Measurements from ENCODE around the gene TRIOBP.
"Not testable (repeated sequence)": the region's sequence is repeated elsewhere in the genome, so short reads cannot be mapped to it uniquely, and the experiment has no call there.

The TRIOBP gene

GRCh38 chr22:37696657-37697537, at the start of gene TRIOBP:
TRIOBP (plus strand) TSS chr22:37697048; CDS start chr22:37701366, 4,318 bp downstream.
- DNase-seq: no peak

DNA sequence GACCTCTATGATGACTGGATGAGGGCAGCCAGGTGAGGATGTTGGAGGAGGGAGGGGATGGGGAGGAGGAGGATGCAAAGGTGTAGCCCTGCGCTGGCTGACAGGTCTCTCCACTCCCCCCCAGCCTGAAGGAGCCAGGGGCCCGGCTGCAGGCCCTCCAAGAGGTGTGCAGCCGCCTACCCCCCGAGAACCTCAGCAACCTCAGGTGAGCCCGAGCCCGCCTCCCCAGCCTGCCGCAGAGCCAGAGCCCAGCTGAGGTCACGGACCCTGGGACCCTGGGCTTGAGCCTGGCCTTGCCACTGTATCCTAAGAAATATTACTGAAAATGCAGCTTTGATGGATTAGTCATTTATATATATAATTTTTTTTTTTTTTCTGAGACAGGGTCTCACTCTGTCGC, 49.5 kb upstream of the TRIOBP start:
- DNase-seq: no peak

- DNase-seq: no peak
Observed at GRCh38 chr22:37647928-37648327, 48.9 kb upstream of the TRIOBP start.

DNA sequence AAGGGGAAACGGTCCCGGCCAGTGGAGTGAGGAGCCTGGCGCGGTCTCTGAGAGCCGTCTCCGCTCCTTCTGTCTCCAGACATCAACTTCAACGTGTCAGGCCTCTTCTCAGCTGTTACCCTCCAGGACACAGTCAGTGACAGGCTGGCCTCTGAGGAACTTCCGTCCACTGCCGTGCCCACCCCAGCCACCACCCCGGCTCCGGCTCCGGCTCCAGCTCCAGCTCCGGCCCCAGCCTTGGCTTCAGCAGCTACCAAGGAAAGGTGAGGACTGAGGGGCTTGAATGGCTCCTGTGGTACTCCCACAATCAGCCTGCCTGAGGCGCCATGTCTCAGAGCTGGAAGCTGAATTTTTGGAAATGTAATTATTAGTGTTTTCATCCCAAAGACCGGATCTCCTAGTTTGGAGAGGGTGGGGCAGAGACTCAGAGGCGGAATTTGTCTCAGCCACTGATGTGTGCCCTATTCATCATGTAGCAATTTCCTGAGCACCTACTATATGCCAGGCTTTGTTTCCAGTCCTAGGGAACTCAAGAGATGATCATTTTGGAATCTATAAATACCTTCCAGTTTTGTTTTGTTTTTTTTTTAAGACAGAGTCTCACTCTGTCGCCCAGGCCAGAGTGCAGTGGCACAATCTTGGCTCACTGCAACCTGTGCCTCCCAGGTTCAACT, 46.2 kb upstream of the TRIOBP start:
- DNase-seq: no peak

GRCh38 chr22:37654563-37655251, 42.1 kb upstream of the TRIOBP start:
- no peak for DNase-seq

GRCh38 chr22:37655252-37655563, 41.6 kb upstream of the TRIOBP start:
- no peak for DNase-seq

- not testable (repeated sequence) for DNase-seq
Observed at GRCh38 chr22:37656583-37656982, 40.3 kb upstream of the TRIOBP start.

DNA sequence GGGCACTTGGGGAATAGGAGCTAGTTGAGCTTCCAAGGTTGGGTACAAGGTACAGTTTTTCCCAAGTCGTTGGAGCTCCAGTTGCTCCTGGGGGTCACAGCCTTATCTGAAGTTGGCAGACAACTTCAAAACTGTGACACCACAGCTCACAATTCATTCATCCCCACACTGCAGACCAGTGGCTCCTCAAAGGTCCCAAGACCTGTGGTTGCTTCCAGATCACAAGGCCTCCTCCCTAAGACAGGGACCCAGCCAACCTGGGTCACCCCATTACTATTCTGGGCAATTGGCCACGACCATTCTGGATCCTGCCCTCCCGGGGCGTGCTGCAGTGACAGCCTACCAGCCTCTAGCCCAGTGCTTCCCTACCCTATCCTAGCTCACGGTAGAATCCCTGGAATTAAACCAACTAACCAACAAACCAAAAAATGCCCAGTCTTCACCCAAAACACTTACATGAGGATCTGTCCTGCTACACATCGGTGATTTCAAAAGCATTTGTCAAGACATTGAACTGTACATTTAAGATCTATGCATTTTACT, 39.2 kb upstream of the TRIOBP start:
- DNase-seq: no peak

DNA sequence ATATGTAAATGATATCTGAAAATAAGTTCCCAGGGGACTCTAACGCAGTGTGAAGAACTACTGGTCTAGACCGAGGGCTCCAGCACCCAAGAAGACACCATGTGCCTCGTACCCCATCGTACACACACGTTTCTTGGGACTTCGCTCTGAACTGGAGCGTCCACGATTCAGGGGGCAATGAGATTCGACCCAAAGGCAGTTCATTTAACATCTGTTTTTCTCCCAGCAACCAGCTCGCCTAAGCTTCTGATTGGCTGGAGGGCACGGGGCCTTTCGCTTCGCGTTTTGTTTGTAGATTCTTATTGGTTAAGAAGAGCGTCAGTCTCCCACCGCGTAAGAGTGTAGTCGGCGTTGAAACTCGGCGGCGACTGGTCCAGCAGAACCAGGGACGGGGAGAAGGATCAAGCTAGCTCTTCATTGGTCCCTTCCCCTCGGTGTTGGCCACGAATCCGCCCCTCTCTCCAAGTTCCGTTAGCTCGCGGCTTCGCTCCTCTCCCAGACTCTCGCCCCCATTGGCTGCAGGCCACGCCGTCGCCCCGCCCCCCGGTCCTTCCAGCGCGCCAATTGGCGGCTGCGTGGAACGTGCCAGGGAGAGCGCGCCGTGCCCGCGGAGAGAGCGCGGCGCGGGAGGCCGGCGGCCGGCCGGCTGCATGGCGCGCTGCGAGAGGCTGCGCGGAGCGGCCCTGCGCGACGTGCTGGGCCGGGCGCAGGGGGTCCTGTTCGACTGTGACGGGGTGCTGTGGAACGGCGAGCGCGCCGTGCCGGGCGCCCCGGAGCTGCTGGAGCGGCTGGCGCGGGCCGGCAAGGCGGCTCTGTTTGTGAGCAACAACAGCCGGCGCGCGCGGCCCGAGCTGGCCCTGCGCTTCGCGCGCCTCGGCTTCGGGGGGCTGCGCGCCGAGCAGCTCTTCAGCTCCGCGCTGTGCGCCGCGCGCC, 38.4 kb upstream of the TRIOBP start, which contains the start of gene PDXP:
Gene PDXP, plus strand, starts transcription at position 591 of the 933 bp plus-strand sequence. Its CDS starts 60 bp downstream, at position 651.
- peak; percentile 95 for DNase-seq

GRCh38 chr22:37659066-37659896, 37.6 kb upstream of the TRIOBP start:
- no peak for DNase-seq

DNA sequence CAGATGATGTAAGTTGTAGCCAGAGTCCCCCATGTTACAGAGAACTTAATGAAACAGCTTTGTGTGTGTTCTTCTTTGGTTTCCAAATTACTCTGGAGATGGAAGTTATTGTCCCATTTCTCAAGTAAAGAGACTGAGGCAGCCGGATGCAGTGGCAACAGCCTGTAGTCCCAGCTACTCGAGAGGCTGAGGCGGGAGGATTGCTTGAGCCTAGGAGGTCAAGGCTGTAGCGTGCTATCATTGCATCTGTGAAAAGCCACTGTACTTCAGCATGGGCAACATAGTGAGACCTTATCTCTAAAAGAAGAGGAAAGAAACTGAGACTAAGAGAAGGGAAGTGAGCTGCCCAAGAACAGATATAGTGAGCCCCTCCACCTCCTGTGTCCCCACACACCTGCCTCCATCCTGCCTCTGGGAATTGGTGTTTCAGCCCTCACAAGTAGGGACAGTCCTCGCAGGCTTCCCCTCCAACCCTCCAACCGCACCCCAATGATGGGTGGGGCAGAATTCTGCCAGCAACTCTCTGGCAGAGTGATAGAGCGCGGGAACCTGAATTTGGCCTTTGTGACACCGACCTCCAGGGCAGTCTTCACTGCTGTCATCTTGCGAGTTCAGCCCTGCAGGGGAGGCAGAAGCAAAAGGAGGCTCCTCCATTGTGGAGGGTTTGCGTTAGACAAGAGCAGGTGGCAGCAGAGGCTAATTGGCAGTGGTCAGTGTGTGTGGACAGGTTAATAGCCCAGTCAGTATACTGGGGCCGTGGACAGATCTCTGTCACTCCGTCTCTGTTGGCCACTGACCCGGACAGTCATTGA, 36.7 kb upstream of the TRIOBP start:
- DNase-seq: no peak

GRCh38 chr22:37660709-37661045, 36.2 kb upstream of the TRIOBP start:
- DNase-seq: no peak

GRCh38 chr22:37661160-37661924, 35.5 kb upstream of the TRIOBP start:
- no peak for DNase-seq

DNA sequence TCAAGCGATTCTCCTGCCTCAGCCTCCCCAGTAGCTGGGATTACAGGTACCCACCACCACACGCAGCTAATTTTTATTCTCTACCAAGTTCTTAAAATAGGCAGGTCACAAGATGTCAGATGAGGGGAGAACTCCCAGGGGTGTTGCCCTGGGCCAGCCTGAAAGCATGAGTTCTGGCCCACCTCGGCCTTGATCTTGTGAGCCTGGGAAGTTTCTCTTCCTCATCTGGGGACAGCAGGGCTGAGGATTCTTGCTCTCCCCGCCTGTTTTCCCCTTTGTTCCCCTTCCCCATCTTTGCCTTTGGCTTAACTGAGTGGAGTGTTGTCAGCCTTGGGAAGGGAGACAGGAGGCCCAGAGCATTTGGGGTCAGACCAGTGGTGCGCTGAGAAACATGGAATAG, 34.8 kb upstream of the TRIOBP start:
- DNase-seq: no peak

GRCh38 chr22:37663521-37664140, 33.2 kb upstream of the TRIOBP start:
- no peak for DNase-seq

DNA sequence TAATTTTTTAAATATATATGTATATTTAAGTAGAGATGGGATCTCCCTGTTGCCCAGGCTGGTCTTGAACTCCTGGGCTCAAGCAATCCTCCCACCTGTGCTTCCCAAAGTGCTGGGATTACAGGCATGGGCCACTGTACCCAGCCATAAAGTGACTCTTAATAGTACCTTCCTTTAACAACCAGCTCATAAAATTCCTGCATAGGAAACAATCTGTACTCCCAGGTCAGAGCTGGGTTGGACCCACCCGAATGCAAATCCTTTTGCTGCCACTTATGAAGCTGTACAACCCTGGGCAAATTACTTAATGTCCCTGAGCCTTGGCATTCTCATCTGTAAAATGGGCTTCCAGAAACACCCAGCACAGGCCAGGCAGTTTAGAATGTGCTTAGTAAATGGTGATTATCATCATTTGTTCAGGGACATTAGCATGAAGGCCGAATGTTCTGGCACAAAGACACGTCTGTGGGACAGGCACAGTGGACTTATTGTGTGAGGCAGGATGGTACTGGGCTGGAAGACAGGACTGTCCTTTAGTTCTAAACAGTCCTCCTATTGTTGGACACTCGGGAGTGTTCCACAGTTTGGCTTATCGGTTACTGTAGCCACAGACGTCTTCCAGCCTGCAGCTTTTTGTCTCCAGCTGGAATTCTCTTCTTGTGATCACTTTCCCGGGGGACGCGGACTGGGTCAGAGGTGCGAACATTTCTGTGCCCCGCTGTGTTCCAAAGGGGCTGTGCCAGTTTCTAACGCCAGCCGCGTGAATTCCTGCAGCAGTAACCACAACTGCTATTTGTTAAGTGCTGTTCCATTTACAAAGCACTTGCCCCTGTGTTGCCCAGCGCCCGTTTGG, 32.4 kb upstream of the TRIOBP start:
- no peak for DNase-seq

GRCh38 chr22:37665487-37665886, 31.4 kb upstream of the TRIOBP start:
- DNase-seq: no peak

GRCh38 chr22:37669586-37669985, 27.3 kb upstream of the TRIOBP start:
- DNase-seq: no peak
